ENCODE measurements around the gene TNS4.
"Not testable (repeated sequence)": the region's sequence is repeated elsewhere in the genome, so short reads cannot be mapped to it uniquely, and the experiment has no call there.

Gene TNS4

DNA sequence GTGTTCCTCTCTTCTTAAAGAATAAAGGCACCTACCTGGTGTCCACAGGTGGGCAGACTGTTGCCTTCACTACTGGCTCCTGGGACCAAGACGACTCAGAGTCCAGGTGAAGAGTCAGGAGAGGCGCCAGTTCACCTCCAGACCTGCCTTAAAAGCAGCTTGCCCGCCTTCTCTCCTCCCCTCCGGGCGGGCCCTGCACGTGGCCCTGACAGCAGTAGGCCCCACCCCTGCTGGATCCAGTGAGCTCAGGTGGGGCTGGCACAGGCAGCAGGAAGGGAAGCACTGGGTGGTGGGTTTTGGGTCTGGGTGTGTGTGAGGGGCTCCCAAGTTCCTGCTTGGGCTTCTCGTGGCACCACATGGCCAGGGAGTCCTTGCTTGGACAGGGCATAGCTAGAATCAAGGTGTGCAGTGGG lies at the start of gene TNS4:
Gene TNS4, minus strand, starts transcription at position 125 of the 413 bp plus-strand sequence. CDS start 5,198 bp downstream, outside the sequence.
- in situ Hi-C loops (cut with MboI; ENCODE audit: low pct_unique_long_range_greater_than_20kb, low sequenced_read_pairs), result no loop called here
- DNase-seq, result no peak

DNA sequence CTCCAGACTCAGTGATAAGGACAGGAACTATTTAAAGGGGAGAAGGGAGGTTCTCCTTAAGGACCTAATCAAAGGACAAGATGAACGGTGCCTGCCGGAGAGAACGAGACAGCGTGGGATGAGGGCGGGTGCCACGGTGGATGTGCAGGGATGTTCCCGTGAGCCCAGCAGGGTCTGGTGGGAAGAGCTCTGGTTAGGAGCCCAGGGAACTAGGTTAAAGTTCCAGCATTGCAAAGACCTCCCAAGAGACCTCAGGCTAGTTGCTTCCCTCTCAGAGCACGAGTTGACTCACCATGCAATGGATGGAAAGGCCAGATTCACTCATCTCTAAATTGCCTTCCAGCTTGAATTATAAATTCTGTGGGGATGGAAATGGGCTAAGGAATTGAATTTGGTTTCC lies 49.2 kb upstream of the TNS4 start:
- DNase-seq, result no peak
- in situ Hi-C loops (cut with MboI; ENCODE audit: low pct_unique_long_range_greater_than_20kb, low sequenced_read_pairs), result no loop called here

- no peak for DNase-seq
- in situ Hi-C loops (cut with MboI; ENCODE audit: low pct_unique_long_range_greater_than_20kb, low sequenced_read_pairs), result no loop called here
Observed at GRCh38 chr17:40548982-40549685, 47.7 kb upstream of the TNS4 start.

GRCh38 chr17:40548491-40548981 lies 47.1 kb upstream of the TNS4 start:
- DNase-seq, result no peak
- in situ Hi-C loops (cut with MboI; ENCODE audit: low pct_unique_long_range_greater_than_20kb, low sequenced_read_pairs), result no loop called here

DNA sequence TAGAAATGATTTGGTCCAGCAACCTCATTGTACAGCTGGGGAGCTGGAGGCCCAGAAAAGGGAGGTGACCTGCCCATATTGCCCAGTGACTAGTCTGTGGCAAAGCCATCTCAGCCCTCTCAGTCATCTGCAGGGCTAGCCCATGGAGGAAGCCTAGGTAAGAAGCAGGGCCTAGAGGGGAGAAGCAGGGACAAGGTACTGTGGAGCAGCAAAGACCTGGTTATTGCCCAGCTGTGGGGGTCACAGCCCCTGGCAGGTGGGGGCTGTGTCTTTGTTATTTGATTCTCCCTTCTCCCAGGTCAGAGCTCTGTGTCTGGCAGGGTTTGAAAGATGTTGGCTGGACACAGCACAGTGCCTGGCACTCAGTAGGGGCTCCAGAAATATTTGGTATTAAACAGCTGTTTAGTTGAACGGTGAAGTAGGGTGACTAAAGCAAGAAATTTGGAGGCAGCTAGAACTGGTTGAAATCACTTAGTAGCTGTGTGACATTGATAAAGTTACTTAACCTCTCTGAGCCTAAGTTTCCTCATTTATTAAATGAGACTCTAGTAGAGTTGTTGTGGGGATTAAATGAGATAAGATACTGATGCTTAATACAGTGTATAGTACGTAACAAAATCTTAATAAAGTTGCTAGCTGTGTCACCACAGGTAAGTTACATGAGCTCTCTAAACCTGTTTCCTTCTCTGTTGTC lies 46.5 kb upstream of the TNS4 start:
- DNase-seq, result no peak
- in situ Hi-C loops (cut with MboI; ENCODE audit: low pct_unique_long_range_greater_than_20kb, low sequenced_read_pairs), result no loop called here

- in situ Hi-C loops (cut with MboI; ENCODE audit: low pct_unique_long_range_greater_than_20kb, low sequenced_read_pairs), result no loop called here
- peak; percentile 98 for DNase-seq
Observed at GRCh38 chr17:40547079-40547784, 45.8 kb upstream of the TNS4 start.

DNA sequence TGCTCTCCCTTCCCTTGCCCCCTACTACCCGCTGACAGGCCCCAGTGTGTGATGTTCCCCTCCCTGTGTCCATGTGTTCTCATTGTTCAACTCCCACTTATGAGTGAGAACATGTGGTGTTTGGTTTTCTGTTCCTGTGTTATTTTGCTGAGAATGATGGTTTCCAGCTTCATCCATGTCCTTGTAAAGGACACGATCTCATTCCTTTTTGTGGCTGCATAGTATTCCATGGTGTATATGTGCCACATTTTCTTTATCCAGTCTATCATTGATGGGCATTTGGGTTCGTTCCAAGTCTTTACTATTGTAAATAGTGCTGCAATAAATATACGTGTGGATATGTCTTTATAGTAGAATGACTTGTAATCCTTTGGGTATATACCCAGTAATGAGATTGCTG lies 45.1 kb upstream of the TNS4 start:
- DNase-seq; in situ Hi-C loops (cut with MboI; ENCODE audit: low pct_unique_long_range_greater_than_20kb, low sequenced_read_pairs): not testable (repeated sequence)

DNA sequence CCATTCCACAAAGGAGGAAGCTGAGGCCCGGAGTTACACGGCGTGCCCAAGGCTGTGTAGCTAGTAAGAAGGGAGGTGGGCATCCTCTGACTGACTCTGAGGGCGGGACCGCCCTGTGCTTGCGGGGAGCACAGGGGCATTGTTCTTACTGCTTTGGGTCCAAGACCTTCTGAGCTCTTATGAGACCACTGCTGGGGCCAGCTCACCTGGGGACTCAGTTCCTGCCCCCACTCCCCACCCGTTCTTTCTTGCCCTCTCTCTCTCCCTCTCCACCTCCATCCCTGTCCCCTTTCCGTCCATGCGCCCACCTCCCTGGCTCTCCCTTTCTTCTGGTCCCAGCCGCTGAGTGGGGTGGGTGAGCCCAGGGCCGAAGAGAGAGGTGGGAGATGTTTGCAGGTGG lies 44.2 kb upstream of the TNS4 start:
- in situ Hi-C loops (cut with MboI; ENCODE audit: low pct_unique_long_range_greater_than_20kb, low sequenced_read_pairs), result no loop called here

DNA sequence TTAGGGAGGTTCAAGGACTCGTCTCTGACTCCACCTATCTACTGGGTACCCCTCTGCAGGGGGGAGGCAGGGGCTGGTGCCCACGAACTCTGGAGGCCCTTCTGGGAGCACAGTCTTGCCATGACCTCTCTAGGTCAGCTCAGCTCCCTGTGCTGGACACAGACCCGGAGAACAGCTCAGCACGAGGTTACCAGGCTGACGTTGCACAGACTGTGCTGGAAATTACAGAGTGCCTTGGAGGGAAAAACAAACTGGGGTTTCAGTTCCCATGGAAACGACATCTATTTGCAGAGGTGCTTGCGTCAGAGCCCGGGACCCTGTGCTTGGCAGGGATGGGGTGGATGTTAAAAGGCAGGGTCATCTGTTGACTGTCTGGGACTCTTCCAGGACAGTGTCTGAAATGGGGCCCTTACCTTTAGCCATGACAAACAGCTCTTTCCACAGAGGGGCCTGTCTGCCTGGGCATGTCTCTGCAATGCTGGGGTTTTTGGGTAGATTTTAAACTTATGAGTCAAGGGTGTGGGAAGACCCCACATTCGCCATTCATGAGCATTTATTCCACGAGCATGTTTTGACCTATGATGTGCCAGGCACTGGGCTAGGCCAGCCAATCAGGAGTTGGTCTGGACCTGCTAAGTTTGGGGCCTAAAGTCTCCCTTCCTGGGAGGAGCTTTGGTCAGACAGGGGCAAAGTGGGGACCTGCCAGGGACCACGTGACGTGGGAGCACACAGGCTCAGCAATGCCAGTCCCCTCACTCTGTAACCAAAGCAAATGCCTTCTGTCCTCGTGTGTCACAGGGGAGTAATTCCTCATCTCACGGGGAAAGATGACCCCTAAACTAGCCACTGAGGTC lies 41.4 kb upstream of the TNS4 start:
- DNase-seq, result no peak
- in situ Hi-C loops (cut with MboI; ENCODE audit: low pct_unique_long_range_greater_than_20kb, low sequenced_read_pairs), result no loop called here

More for the DNA sequence above, 44.2 kb upstream of the TNS4 start:
- DNase-seq, result no peak

GRCh38 chr17:40541873-40542557 lies 40.6 kb upstream of the TNS4 start:
- DNase-seq, result no peak
- in situ Hi-C loops (cut with MboI; ENCODE audit: low pct_unique_long_range_greater_than_20kb, low sequenced_read_pairs), result no loop called here

GRCh38 chr17:40541060-40541872 lies 39.8 kb upstream of the TNS4 start:
- no peak for DNase-seq
- in situ Hi-C loops (cut with MboI; ENCODE audit: low pct_unique_long_range_greater_than_20kb, low sequenced_read_pairs), result no loop called here

DNA sequence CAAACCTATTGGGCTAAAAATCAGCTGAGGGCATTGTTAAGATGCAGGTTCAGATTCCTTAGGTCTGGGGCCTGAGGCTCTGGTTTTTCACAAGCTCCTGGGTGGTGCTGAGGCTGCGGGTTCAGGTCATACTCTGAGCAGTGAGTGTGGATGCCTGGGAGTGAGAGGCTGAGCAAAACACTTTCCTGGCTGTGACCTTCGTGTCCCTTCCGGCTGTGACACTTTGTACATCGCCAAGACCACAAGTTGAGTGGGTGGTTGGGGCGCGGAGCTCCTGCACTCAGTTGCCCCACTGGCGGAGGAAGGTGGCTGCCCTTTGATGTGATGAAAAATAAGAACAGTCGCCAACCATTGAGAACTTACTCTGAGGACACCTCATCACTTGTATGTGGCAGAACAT lies 39.0 kb upstream of the TNS4 start:
- no peak for DNase-seq

GRCh38 chr17:40539711-40540411 lies 38.4 kb upstream of the TNS4 start:
- in situ Hi-C loops (cut with MboI; ENCODE audit: low pct_unique_long_range_greater_than_20kb, low sequenced_read_pairs), result no loop called here
- DNase-seq, result no peak

More for the DNA sequence above, 39.0 kb upstream of the TNS4 start:
- in situ Hi-C loops (cut with MboI; ENCODE audit: low pct_unique_long_range_greater_than_20kb, low sequenced_read_pairs), result no loop called here

GRCh38 chr17:40538936-40539705 lies 37.7 kb upstream of the TNS4 start:
- in situ Hi-C loops (cut with MboI; ENCODE audit: low pct_unique_long_range_greater_than_20kb, low sequenced_read_pairs), result no loop called here
- no peak for DNase-seq

DNA sequence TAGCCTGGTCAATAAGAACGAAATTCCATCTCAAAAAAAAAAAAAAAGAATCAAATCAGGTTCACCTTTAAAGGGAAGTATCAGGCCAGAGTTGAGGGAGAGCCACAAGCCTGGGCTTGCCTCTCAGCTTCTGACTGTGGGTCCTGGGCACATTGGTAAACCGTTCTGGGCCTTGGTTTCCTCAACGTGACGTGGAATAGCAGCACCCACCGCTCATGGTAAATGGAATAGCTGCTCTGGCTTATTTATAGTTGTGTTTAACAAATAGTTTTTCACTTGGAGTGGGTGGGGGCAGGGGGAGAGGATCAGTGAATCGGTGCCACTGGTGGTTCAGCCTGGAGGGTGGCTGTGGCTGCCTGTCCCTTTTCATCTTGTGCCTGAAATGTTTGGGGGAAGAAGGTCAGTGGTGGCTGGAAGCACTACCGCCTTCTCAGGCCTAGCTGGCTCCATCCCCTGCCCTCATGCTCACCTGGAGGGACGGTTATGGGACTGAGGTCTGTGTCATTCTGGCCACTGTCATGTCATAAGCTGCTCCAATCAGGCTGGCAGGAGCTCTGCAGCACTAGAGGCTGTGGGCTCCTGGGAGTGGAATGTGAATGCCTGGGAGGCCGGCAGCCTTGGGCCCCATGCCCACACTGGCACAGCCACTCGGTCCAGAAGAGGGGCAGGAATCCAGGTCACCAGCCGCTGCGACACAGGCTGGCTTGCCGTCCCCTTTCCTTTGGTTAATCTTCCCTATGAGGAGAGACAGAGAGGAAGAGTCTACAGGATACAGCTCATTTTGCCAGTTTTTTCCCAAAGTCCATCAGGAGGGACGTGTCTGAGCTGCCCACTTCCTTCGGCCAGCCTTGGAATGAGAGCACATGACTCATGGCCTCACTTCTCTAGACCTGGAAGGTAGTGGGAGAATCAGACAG lies 36.9 kb upstream of the TNS4 start:
- no peak for DNase-seq
- in situ Hi-C loops (cut with MboI; ENCODE audit: low pct_unique_long_range_greater_than_20kb, low sequenced_read_pairs), result no loop called here
